Kidney (tissue), 14 donors: ENCODE results near the gene PLPPR1. TPM values are rescaled to one million over a fixed set of nuclear protein-coding genes. Genes with fewer than 3 reads are reported as not detected.
"Not testable (repeated sequence)": the region's sequence is repeated elsewhere in the genome, so short reads cannot be mapped to it uniquely, and the experiment has no call there.

ENCODE experiments used
- DNase-seq, 5 donors: peaks; one replicate each; pipeline ENCODE4 v3.0.0-alpha.2; 2013 to 2020
- FAIRE-seq: peaks from 2 replicates; lab custom pipeline; 2012; peaks lifted over from hg19 to GRCh38; lab: Jason Lieb, UNC
- H3K27ac ChIP-seq, 2 donors: one replicate each; pipeline ENCODE4 v1.7.0; 2013; ENCODE audit warnings: low read depth in 2 of 2, low read length in 2 of 2, inconsistent platforms in 1 of 2
- H3K27me3 ChIP-seq: one replicate; pipeline ENCODE4 v1.7.1; 2013; ENCODE audit warnings: low read length, inconsistent platforms; ENCODE audit not compliant: control insufficient read depth, insufficient read depth
- H3K36me3 ChIP-seq, 3 donors: one replicate each; pipeline versions ENCODE4 v1.7.0 to v1.7.1; 2013; ENCODE audit warnings: low read length in 3 of 3, control low read depth in 1 of 3, inconsistent platforms in 1 of 3; ENCODE audit not compliant: insufficient read depth in 3 of 3, control insufficient read depth in 2 of 3
- H3K4me1 ChIP-seq, 3 donors: one replicate each; pipeline versions ENCODE4 v1.7.0 to v1.7.1; 2013; ENCODE audit warnings: low read length in 3 of 3, inconsistent platforms in 1 of 3, low read depth in 1 of 3; ENCODE audit not compliant: control insufficient read depth in 2 of 3, insufficient read depth in 2 of 3
- H3K4me3 ChIP-seq, 3 donors: one replicate each; pipeline versions ENCODE4 v1.7.0 to v1.8.1; 2013; ENCODE audit warnings: low read length in 3 of 3, control low read depth in 1 of 3, inconsistent platforms in 1 of 3
- H3K9ac ChIP-seq, 3 donors: one replicate each; pipeline versions ENCODE4 v1.7.0 to v1.7.1; 2013; ENCODE audit warnings: low read length in 3 of 3, control low read depth in 1 of 3, inconsistent platforms in 1 of 3
- H3K9me3 ChIP-seq, 3 donors: one replicate each; pipeline versions ENCODE4 v1.7.0 to v1.7.1; 2013; ENCODE audit warnings: low read length in 3 of 3, control low read depth in 1 of 3, inconsistent platforms in 1 of 3; ENCODE audit not compliant: control insufficient read depth in 2 of 3, insufficient read depth in 1 of 3
- CTCF ChIP-seq: IDR thresholded peaks from 3 replicates; pipeline ENCODE4 v1.5.1; 2012; ENCODE audit warnings: mild to moderate bottlenecking, moderate library complexity, borderline replicate concordance; ENCODE audit not compliant: insufficient read depth; ENCODE audit errors: extremely low read depth
- intact Hi-C: fragments of 100-400 bp; cut with DNase I; formaldehyde crosslinking; loops from one replicate; pipeline ENCODE4 v1.11.1; 2022
- polyA plus RNA-seq: library from polyadenylated mRNA; stranded (reverse); fragments of 350-450 nt; fragmentation: Illumina TruSeq; extraction: RNeasy Lipid Tissue Mini Kit (QIAGEN cat#74804); gene quantifications from one replicate; pipeline ENCODE4 v1.2.3, GENCODE V29; 2014; ENCODE audit warnings: low read depth, low replicate concordance; ENCODE audit not compliant: insufficient read depth
- total RNA-seq: library from RNA; stranded (reverse); fragmentation: NEBNext Ultra II Directional; extraction: Animal tissue kit (Norgen Biotek cat#: 25700); gene quantifications from one replicate; pipeline ENCODE4 v1.2.1, GENCODE V29; 2021
- donor health status: control.
- donor health status: control.
- donor health status: control.
- donor health status: control.
- donor health status: control.
- donor health status: DM: yes; HTN: yes; CAD: no.
- donor health status: Normal renal cell carcinoma (clear cell type).

PLPPR1 gene
- total and polyA plus RNA-seq, 2 donors from 2014 or later = 0.98 to 21.6 TPM

GRCh38 chr9:101275769-101276250 lies 247.3 kb downstream of the PLPPR1 start:
- intact Hi-C loops = no loop called here
- no peaks in the 10 kb centered on the region for H3K27me3 ChIP-seq
- no peaks in the 10 kb centered on the region for H3K4me1 ChIP-seq
- H3K4me3 ChIP-seq = no peak overlapping the region
- H3K27ac ChIP-seq = no peak overlapping the region
- no peak for TF ChIP-seq CTCF
- H3K36me3 ChIP-seq = no peaks in the 10 kb centered on the region
- H3K9me3 ChIP-seq = no peaks in the 10 kb centered on the region
- FAIRE-seq = no peak
- DNase-seq = no peak
- H3K9ac ChIP-seq = no peak overlapping the region

- H3K4me1 ChIP-seq, H3K9me3 ChIP-seq, intact Hi-C loops, DNase-seq, FAIRE-seq, H3K4me3 ChIP-seq, H3K27ac ChIP-seq, H3K36me3 ChIP-seq, H3K9ac ChIP-seq, H3K27me3 ChIP-seq: not testable (repeated sequence)
Observed at GRCh38 chr9:101291043-101291442, 262.5 kb downstream of the PLPPR1 start.

- no peak for FAIRE-seq
Observed at GRCh38 chr9:101299901-101300300, 271.4 kb downstream of the PLPPR1 start.

GRCh38 chr9:101307051-101307450 lies 278.5 kb downstream of the PLPPR1 start:
- Histone ChIP-seq H3K36me3 (no peaks in the 10 kb centered on the region), H3K4me3 (no peak overlapping the region), H3K9ac (no peak overlapping the region), H3K9me3 (no peaks in the 10 kb centered on the region), H3K27me3 (no peaks in the 10 kb centered on the region), H3K27ac (no peak overlapping the region), H3K4me1 (no peaks in the 10 kb centered on the region)
- intact Hi-C loops = no loop called here
- DNase-seq (peak in 2 of 5 donors; percentile 4 to 32), FAIRE-seq (no peak)
- TF ChIP-seq CTCF = no peak

More at GRCh38 chr9:101299901-101300300, 271.4 kb downstream of the PLPPR1 start:
- no peaks in the 10 kb centered on the region for H3K4me1 ChIP-seq
- intact Hi-C loops = no loop called here
- no peak overlapping the region for H3K9ac ChIP-seq
- H3K9me3 ChIP-seq = no peaks in the 10 kb centered on the region
- no peaks in the 10 kb centered on the region for H3K27me3 ChIP-seq
- no peak for DNase-seq
- TF ChIP-seq CTCF = no peak
- no peaks in the 10 kb centered on the region for H3K36me3 ChIP-seq
- H3K4me3 ChIP-seq = no peak overlapping the region
- no peak overlapping the region for H3K27ac ChIP-seq
